Measurements from ENCODE around the gene IFT20.
A peak's percentile ranks its signal among the peaks of the same experiment; 100 is the strongest.

IFT20 gene

DNA sequence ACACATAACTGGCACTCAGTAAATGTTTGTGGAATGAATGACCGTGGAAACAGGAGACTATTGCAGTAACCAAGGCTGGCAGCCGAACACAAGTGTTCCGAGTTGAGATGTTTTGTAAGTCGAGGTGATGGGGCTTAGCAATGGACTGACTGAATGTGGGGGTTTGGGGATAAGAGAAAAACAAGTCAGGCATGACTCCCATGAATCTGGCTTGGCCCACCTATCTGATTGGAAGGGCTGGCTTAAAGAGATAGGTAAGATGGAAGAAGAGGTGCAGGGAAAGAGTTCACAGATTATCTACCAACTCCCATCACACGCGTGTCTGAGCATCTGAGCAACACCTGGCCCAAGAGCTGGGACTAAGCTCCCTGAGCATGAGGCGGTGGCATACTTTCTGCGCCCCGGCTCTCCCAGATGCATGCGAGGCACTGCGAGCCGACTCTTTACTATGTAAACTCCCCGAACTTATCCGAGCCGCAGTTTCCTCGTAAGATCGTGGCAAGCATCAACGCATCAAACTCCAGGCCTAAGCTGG lies 539 bp downstream of the IFT20 start:
- DNase-seq: no peak

DNA sequence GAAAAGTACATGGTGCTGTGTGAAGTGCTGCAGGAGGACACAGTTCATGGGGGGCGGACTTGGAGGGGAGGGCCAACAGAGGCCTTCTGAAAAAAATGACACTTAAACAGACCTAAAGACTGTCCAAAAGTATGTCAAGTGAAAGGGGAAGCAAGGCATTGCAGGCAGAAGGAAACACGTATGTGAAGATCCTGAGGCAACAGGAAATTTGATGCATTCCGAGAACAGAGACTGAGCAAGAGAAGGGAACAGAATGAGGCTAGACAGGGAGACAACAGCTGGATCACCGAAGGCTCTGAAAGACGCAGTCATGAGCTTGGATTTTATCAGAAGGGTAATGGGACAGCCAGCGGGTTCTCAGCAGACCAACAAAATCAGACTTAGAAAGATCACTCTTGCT lies 1.1 kb downstream of the IFT20 start:
- no peak for DNase-seq

DNA sequence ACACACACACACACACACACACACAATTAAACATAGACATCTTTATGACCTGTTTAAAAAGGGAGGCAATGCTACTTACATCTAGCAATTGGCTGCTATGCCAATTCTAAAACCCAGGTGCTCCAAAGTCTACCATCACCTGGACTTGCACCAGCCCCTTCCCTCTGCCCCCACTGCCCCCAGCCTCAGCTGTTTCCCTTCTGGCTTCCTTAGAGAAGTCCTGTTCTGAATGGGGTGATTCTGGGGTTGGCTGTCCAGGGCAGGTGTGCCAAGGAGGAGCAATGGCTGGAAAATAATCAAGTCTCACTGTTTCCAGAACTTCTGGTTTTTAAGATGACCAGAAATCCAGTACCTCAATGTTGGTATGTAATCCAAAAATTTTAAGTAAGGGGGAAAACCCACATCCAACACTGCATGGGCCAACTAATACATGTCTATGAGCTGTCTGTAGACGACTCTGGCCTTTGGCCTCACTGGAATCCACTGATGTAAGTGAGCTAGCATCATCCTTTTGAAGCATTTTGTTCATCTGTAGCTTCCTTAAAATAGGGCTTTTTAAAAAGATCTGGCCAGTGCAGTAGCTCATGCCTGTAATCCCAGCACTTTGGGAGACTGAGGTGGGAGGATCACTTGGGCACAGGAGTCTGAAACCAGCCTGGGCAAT lies 2.1 kb downstream of the IFT20 start:
- DNase-seq: no peak

DNA sequence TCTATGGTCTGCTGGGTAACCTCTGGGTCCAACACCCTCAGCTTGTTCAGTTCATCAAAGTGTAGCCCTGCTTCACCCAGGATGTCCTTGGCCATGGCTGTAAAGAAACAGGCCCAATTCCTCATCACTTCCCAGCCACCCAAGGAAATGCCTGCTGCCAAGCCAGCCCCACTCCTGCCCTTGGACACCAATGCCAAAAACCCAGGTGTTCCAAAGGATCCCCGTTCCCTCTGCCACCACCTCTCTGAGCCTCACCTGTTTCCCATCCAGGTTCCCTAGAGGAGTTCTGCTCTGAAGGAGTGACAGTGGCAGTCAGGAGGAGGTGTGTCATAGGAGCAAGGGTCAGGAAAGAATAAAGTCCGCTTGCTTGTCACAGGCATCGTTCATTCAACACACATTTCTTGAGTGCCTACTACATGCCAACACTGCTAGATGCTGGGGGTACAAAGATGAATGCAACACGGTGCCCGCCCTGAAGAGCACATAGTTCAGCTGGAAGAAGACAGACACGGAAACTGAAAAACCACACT lies 3.3 kb downstream of the IFT20 start:
- no peak for DNase-seq

DNA sequence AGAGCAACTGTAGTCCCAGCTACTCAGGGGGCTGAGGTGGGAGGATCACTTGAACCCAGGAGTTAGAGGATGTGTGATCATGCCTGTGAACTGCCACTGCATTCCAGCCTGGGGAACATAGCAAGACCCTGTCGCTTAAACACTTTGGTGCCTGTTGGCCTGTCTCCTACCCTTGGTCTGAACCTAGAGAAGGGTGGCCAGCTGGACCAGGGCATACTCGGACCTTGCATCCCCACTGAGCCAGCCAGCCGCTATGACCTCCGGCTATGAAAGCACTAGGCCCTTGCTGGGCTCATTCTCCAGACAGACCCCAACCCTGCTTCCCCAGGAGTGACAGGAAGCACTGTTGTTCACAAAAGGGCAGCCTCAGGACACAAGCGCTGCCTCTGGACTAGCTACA lies 4.6 kb downstream of the IFT20 start:
- no peak for DNase-seq

DNA sequence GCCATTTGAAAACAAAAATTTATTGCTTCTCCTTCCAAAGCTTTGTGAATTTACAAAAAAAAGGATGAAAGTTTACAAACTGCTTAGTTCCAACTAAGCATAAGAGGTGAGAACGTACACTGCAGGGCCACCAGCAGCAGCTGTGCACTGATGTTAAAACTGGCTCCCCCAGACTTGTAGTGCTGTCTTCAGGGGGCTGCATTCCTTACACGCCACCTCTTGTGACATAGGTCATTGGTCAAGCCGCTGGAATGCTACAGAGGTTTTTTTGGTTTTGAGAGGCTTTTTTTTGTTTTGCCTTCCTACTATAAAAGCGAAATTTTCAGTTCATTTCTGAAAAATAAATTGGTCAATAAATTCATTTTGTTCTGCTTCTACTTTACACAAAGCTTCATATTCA lies 6.9 kb downstream of the IFT20 start:
- DNase-seq: no peak

DNA sequence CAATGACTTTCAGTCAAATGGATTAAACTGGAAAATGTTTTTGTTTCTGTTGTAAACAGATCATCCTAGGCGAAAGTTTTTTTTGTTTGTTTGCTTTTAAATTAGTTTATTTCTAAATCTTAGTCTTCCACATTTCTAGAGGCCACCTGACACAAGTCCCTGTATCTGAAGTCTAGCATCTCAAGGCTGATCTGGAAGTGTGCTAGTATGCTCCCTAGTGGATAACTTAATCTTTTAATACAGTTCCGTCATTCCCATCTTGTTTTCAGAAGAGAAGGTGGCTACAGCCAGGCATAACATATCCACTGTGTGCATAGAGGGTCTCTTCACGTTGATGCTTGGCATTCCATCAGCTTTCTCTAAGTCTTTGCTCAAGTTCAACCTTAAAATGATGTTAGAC lies 7.6 kb downstream of the IFT20 start:
- no peak for DNase-seq

DNA sequence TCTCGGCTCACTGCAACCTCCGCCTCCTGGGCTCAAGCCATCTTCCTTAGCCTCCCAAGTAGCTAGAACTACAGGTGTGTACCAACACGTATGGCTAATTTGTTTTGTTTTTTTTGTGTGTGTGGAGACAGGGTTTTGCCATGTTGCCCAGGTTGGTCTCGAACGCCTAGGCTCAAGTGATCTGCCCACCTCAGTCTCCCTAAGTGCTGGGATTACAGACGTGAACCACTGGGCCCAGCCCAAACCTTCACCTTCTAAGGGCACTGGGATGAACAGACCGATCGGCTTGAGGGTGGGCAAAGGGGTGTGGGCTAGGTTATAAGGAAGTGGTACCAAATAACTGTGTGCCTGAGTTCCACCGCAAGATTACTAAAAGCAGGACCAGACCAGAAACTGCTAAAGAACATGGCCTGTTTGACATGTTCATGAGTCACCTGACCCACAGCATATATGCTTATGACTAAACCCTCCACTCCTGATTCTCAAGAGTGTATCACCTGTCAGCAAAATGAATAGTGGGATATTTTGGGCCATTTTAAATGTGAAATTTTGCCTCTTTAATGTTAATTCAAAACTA lies 8.2 kb downstream of the IFT20 start:
- no peak for DNase-seq

DNA sequence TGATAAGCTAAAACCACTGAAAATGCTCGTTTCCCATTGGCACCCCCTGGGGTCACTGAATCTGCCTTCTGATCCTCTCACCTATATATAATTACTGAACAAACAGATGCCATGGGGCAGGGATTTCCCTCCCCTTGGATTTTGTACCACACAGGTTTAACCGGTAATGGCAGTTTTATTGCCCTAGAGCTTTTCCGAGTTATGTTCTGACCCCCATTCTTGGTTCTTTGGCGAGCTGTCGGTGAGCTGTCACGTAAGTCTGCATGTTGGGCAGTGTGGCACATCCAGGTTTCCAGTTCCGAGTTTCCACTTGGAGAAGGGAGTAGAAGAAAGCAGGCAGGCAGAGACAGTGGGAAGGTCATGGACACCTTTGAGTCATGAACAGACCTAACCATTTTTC lies 9.2 kb downstream of the IFT20 start:
- no peak for DNase-seq

DNA sequence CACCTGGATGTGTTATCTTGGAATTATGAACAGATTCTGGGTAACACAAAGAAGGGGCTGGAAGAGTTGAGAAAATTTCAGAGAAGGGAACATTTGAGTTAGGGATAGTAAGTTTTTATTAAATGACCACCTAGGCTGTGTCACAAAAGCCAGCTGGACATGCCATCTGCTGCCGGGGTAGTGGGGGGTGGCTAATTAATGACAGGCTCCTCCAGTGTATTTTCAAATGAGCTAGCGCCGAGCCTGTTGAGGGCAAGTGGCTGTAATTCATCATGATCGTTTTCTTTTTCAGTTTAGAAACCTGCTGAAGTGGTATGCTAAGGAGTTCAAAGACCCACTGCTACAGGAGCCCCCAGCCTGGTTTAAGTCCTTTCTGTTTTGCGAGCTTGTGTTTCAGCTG lies 10.1 kb downstream of the IFT20 start:
- DNase-seq: no peak

DNA sequence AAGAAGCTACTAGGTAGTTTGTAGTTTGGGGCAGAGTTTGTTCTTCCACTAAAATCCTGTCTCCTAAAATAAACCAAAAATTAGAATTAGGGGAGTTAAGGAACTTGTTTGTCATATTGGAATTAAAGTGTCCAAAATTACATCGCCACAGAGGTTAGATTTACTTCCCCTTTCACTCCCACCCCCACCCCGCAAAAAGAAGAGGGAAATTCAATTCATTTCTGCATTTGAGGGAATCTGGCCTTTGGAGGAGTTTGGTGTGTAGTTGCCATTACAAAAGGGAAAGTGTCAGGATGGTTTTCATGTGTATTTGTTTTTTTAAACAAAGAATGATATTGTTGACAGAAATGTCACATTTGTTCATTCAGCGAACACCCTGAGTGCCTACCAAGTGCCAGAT lies 10.5 kb downstream of the IFT20 start:
- DNase-seq: no peak

DNA sequence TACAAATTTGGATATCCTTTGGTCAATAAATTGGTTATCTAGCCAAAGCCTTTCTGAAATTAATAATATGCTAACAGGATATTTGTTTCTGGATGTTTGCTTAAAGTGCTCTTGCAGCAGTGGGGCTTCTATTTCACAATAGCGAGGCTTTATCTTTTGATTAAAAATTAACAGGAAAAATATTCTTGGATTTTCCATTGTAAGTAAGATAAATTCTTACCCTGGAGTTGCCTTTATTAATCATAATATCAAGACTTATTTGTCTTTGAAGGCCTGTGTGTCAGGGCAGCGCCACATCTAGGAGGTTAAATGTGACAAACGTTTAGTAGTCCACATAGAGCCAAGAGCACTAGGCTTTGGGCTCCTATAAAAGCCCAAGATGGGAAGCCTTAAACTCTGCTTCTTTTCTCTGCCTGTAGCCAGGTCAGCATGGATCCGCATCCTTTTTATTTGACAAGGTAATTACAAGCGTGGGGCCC lies 11.0 kb downstream of the IFT20 start:
- no peak for DNase-seq

DNA sequence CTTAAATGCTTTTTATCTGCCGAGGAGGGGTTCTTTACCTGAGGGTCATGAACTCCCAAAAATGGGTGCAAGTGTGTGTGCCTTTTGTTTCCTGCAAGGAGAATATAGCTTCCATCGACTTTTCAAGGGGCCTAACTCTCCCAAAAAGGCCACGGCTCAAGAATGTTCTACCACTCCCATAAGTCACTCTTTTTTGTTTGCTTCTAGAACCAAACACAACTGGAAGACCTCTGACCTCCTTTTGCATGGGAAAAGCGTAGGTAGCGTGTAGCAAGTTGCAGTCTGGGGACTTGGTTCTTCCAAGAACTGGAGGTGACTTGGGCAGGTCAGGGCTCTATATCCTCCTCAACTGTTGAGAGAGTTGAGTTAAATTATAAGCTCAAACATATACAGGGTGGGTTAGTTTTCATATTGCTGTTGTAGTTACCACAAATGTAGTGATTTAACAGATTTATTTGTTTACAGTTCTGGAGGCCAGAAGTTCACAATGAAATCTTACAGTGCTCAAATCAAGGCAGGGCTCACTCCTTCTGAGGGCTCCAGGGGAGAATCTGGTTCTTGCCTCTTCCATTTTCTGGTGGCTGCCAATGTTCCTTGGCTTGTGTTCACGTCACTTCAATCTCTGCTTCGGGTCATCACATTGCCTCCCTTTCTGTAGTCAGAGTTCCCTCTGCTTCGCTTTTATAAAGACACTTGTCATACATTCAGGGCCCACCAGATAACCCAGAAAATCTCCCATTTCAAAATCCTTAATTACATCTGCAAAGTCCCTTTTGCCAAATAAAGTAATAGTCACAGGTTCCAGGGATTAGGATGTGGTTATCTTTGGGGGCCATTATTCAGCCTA lies 14.8 kb downstream of the IFT20 start:
- DNase-seq: no peak

DNA sequence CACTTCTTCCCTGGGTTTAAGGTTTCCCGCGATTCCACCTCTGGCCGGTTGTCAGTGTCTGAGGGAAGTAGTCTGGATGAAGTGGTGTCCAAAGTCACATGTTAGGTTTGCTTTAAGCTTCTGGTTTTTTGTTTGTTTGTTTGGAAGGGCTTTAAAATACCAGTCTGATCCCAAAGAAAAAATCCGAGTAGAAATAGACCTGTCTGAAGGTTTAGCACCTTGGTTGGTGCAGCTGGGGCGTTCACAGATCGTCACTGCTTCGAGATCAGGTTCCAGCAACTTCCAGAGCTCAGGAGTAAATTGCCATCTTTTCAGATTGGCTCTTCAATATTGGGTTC lies 15.7 kb downstream of the IFT20 start:
- no peak for DNase-seq

DNA sequence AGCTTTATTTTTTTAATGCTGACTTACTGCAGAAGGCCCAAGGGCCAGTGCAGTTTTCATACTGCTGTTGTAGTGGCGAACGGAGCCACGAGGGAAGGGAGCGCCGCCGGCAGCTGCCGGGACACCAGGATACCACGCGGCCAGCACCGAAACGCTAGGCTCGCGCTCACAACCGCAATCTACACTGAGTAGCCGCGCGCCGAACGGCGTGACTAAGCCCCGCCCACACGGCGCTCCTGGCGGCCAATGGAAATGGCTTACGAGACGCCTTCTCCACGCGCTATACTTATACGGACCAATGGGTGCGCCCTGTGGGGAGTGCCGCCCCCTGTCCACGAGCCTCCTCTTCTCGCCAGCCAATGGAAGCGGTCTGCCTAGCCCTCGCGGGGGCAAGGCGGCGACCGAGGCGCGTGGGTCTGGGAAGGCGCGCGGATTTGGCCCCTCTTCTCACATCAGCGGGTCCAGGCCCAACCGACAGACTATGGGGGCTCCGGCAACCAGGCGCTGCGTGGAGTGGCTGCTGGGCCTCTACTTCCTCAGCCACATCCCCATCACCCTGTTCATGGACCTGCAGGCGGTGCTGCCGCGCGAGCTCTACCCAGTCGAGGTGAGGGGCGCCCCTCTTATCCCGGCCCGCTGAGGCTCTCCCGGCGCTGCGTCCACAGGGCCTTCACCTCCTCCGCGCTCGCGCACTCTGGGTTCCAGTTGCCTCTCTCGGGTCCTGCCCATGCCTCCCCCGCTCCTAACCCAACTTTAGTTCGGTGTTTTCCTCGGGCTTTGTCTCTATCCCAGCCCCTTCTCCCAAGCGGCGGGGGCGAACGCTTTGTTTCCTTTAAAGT lies 16.3 kb downstream of the IFT20 start, which contains the start of gene TMEM97:
Gene TMEM97 (plus strand): TSS at position 442 of the 839 bp plus-strand sequence. CDS start 40 bp downstream, at position 482.
- DNase-seq: peak; percentile 94

DNA sequence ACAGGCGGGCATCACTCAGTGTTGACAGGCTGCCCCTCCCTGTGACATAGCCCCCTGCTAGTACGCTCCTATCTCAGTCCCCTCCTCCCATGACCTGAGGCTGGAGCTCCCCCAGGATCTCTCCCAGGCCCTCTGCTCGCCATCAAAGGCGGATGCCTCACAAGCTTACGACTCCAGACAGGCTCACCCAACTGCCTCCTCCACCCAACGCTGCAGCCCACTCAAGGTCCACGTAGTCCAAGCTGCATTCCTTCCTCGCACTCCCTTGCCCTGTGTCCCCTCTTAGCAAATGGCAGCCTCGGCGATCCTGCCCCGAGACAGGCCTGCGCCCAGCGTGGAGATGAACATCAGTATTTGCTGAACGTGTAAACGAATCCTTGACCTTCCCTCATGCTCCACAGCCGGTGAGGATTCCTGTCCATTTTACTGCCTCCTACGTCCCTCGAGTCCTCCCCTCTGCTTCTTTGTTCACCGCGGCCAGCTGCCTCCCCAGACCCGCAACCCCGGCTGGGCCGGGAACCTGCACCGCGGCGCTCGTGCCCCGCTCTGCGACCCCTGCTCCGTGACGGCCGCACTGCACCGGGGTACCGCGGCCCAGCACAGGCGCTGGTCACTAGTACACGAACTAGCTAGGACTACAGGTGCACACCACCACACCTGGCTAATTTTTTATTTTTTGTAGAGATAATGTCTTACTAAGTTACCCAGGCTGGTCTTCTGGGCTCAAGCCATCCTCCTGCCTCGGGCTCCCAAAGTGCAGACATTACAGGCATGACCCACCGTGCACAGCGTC lies 17.1 kb downstream of the IFT20 start:
- no peak for DNase-seq

DNA sequence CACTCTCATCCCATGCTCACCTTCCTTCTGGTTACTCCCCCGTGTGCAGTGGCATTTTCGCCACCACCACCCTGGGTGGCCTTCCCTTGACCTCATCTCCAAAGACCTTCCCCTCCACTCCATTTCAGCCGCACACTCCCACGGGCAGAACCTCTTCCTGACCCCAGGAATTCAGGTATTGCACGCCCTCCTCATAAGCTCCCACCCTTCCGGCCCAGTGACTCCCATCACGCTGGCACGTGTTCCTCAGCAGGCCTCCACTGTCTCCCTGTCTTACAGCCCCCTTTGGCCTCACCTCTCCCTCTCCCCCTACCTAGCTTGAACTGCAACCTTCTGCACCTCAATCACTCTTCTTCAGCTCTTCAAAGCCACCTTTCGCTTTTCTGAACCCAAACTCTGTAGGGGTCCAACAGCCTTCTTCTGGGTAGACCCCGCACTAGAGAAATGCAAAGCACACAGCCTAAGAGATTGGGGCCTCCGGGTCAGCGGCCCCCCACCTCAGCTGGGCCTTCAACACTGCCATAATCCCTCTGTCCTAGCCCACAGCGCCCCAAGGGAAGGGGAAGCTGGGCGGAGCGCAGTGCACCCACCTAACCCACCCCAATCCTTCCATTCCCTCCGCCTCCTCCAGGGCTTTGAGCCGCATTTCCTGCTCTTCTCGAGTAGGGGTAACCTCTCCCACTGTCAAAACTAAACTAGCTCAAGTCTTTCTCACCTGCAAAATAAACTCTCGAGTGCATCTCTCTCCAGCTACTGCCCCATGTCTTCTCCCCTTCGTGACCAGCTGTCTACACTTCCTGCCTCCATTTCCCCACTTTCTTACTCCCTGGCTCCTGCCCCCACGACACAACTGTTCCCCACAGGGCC lies 17.9 kb downstream of the IFT20 start:
- DNase-seq: no peak

DNA sequence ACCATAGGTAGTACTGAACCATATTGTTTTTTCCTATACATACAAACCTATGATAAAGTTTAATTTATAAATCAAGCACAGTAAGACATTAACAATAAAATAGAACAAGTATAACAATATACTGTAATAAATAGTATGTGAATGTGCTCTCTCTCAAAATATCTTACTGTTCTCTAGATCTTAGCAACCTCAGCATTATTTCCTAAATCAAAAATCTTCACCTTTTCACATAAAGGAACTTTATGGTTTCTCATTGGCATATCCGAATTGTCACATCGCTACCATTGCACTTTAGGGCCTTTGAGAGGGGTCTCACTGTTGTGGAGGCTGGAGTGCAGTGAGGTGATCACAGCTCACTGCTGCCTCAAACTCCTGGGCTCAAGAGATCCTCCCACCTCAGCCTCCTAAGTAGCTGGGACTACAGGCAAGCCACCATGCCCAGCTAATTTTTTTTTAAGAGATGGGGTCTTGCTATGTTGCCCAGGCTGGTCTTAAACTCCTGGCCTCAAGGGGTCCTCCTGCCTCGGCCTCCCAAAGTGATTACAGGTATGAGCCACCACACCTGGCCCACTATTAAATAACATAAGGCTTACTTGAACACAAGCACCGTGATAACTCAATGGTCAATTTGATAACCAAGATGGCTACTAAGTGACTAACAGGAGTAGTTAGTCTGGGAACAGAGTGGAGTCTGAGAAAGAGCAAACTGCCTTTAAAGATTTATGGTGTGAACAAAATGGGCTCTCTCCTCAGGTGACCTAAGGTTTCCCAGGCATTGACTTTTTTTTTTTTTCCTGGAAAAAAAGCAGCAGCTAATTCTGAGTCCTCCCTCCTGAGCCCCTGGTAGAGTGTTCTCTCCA lies 19.2 kb downstream of the IFT20 start:
- no peak for DNase-seq

DNA sequence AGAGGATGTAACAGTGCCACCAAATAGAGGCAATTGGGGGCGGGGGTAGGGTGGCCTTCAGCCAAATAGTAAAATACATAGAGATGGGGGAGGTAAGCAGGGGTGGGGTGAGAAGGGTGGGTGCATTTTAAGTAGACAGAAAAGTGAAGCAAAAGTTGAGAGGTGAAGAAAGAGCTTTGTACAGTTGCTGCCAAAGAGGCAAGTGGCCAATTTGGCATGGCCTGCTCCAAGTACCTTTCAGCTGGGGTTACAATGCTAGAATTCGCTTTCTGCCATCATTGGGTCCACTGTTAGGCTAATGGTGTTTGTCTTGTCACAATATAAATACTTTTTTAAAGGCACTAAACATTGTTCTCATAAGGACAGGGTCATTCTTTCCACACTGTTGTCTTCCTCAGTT lies 21.4 kb downstream of the IFT20 start:
- no peak for DNase-seq

DNA sequence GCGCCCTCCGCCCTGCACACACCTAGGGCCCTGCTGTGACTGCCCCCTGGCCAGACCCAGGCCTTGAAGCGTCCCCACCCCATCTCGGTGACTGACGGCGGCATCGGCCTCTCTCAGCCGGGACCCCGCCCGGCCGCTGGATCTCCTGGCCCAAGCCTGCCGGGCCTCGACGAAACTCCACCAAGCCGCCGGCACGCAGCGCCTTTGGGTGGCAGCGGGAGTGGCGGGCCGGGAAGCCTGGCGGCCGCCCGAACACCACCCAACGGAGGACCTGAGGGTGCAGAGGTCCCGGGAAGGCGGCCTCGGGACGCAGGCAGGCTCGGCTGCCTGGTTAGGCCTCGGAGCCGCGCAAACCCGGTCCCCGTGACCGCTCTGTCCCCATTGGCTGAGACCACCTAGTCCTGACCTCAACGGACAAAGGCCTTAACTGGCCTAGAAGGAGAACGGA lies 28.3 kb downstream of the IFT20 start:
- DNase-seq: no peak
